ENCODE measurements around the gene IRX2. TPM values are rescaled to one million over a fixed set of nuclear protein-coding genes. Genes with fewer than 3 reads are reported as not detected.

The IRX2 gene
- total and polyA plus RNA-seq, 2 donors (not counting 1 experiment from before 2014, with no cell fraction given): not detected

DNA sequence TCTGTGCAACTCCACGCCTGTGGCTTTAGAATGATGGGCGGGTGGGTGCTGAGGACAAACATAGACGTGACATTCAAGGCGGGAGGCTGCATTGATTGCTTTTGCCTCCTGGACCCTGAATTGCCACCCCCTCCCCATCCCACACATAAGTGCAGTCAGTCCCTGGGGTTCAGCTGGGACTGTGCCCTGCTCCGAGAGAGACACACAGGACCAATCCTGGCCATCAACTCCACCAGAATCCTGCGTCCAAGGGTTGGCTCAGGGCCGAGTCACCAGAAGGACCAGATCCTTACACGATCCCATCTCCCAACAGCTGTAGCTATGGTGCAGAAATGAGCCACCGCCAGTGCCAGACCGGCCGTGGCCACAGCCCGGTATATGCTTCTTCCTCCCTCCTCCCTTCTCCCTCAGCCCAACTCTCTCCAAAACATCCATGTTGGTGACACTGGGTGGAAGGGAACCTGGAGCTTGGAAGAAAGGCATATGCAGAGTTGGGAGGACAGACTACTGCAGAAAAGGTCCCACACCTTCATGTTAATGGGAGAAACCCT, 27.4 kb downstream of the IRX2 start:
- H4K20me1 ChIP-seq (ENCODE audit: control insufficient read depth, insufficient read depth, low read length, poor library complexity, severe bottlenecking): no peaks in the 10 kb centered on the region
- DNase-seq: no peak
- H3K27me3 Mint-ChIP-seq: no peaks in the 10 kb centered on the region
- H3K27ac ChIP-seq (ENCODE audit: low read length in 2 of 2): no peak overlapping the region
- no peak for TF ChIP-seq EZH2 (IDR thresholded peaks at IDR 0.05; ENCODE audit: borderline replicate concordance, insufficient read depth, low read depth, low read length, poor library complexity, severe bottlenecking)
- no peak for TF ChIP-seq CTCF (IDR thresholded peaks at IDR 0.05)
- no peak overlapping the region for H3K4me3 Mint-ChIP-seq
- no peaks in the 10 kb centered on the region for H3K79me2 ChIP-seq (ENCODE audit: control insufficient read depth, insufficient read depth, low read length)
- H2AFZ ChIP-seq (ENCODE audit: insufficient read depth, low read depth, low read length, poor library complexity, severe bottlenecking): no peak overlapping the region
- no peaks in the 10 kb centered on the region for H3K4me1 Mint-ChIP-seq
- WGBS (ENCODE audit: insufficient coverage): 81% methylated on average over 7 of the region's 12 CpGs
- ChIA-PET CTCF (no interaction called here), POLR2A (no interaction called here)
- H3K36me3 ChIP-seq (replicated peaks in 1 of 2; ENCODE audit: control extremely low read depth in 1 of 2, control insufficient read depth in 1 of 2, extremely low read depth in 1 of 2, insufficient read depth in 2 of 2, low read length in 1 of 2): no peaks in the 10 kb centered on the region
- no peak overlapping the region for H3K27ac Mint-ChIP-seq
- no peaks in the 10 kb centered on the region for H3K9me3 Mint-ChIP-seq (ENCODE audit: insufficient read depth)
- no peaks in the 10 kb centered on the region for H3K27me3 ChIP-seq (replicated peaks in 1 of 4; ENCODE audit: control extremely low read depth in 1 of 4, control insufficient read depth in 3 of 4, insufficient read depth in 4 of 4, low read length in 3 of 4)
- ATAC-seq (ENCODE audit: low read depth): no peak
- intact Hi-C loops (cut with micrococcal nuclease): no loop called here
- peaks cover 0 to 19% (median 0%) of the 10 kb centered on the region in 3 donors for H3K9me3 ChIP-seq (ENCODE audit: control extremely low read depth in 1 of 3, control insufficient read depth in 2 of 3, insufficient read depth in 1 of 3, low read length in 2 of 3)
- no peak overlapping the region for H3K9ac ChIP-seq (ENCODE audit: low read length)
- no peak overlapping the region for H3K4me2 ChIP-seq (replicated peaks; ENCODE audit: low read depth, low read length, poor library complexity, severe bottlenecking)
- H3K4me3 ChIP-seq (ENCODE audit: control extremely low read depth in 1 of 5, extremely low read depth in 1 of 5, insufficient read depth in 1 of 5, low read depth in 2 of 5, low read length in 4 of 5): no peak overlapping the region
- H3K4me1 ChIP-seq (ENCODE audit: control insufficient read depth in 2 of 2, insufficient read depth in 2 of 2, low read length in 2 of 2): no peaks in the 10 kb centered on the region

GRCh38 chr5:2722901-2723300, 28.6 kb downstream of the IRX2 start:
- Histone ChIP-seq H3K36me3 (replicated peaks in 1 of 2; ENCODE audit: control extremely low read depth in 1 of 2, control insufficient read depth in 1 of 2, extremely low read depth in 1 of 2, insufficient read depth in 2 of 2, low read length in 1 of 2) (no peaks in the 10 kb centered on the region), H3K4me1 (ENCODE audit: control insufficient read depth in 2 of 2, insufficient read depth in 2 of 2, low read length in 2 of 2) (no peaks in the 10 kb centered on the region), H3K27ac (ENCODE audit: low read length in 2 of 2) (no peak overlapping the region), H3K4me2 (replicated peaks; ENCODE audit: low read depth, low read length, poor library complexity, severe bottlenecking) (no peak overlapping the region), H4K20me1 (ENCODE audit: control insufficient read depth, insufficient read depth, low read length, poor library complexity, severe bottlenecking) (no peaks in the 10 kb centered on the region), H2AFZ (ENCODE audit: insufficient read depth, low read depth, low read length, poor library complexity, severe bottlenecking) (no peak overlapping the region), H3K9me3 (ENCODE audit: control extremely low read depth in 1 of 3, control insufficient read depth in 2 of 3, insufficient read depth in 1 of 3, low read length in 2 of 3) (peaks cover 0 to 15% (median 0%) of the 10 kb centered on the region in 3 donors), H3K27me3 (replicated peaks in 1 of 4; ENCODE audit: control extremely low read depth in 1 of 4, control insufficient read depth in 3 of 4, insufficient read depth in 4 of 4, low read length in 3 of 4) (no peaks in the 10 kb centered on the region), H3K4me3 (ENCODE audit: control extremely low read depth in 1 of 5, extremely low read depth in 1 of 5, insufficient read depth in 1 of 5, low read depth in 2 of 5, low read length in 4 of 5) (no peak overlapping the region), H3K9ac (ENCODE audit: low read length) (no peak overlapping the region), H3K79me2 (ENCODE audit: control insufficient read depth, insufficient read depth, low read length) (no peaks in the 10 kb centered on the region)
- intact Hi-C loops (cut with micrococcal nuclease): no loop called here
- ATAC-seq (ENCODE audit: low read depth): no peak
- no peak overlapping the region for H3K4me3 Mint-ChIP-seq
- no peaks in the 10 kb centered on the region for H3K27me3 Mint-ChIP-seq
- no peaks in the 10 kb centered on the region for H3K4me1 Mint-ChIP-seq
- H3K9me3 Mint-ChIP-seq (ENCODE audit: insufficient read depth): no peaks in the 10 kb centered on the region
- no peak for DNase-seq
- 80% methylated on average over 7 of the region's 7 CpGs for WGBS (ENCODE audit: insufficient coverage)
- H3K27ac Mint-ChIP-seq: no peak overlapping the region
- ChIA-PET POLR2A (no interaction called here), CTCF (no interaction called here)
- TF ChIP-seq EZH2 (IDR thresholded peaks at IDR 0.05; ENCODE audit: borderline replicate concordance, insufficient read depth, low read depth, low read length, poor library complexity, severe bottlenecking): no peak
